Activated B cell treated with CpG ODN at 0.5 μM for 24 hours (primary cell): ENCODE data around the gene NR6A1. TPM values are rescaled to one million over a fixed set of nuclear protein-coding genes. Genes with fewer than 3 reads are reported as not detected.

Experiments
- ATAC-seq: fragments of 200-7000 bp; cut with Tn5 transposase; one replicate; pipeline ENCODE4 v1.10.0; 2021; ENCODE audit warnings: low read depth, mild to moderate bottlenecking, moderate library complexity
- CTCF ChIA-PET: fragments of 350-600 bp; sonication (Branson Sonifier 250); formaldehyde crosslinking; loops from one replicate; lab custom pipeline; 2021; ENCODE audit warnings: antibody characterized with exemption; lab: Charles Lee
- POLR2A ChIA-PET: fragments of 350-600 bp; sonication (Branson Sonifier 250); formaldehyde crosslinking; loops from one replicate; lab custom pipeline; 2021; ENCODE audit warnings: antibody characterized with exemption; lab: Charles Lee
- DNase-seq: peaks from one replicate; pipeline ENCODE4 v3.0.0; 2022
- H3K27ac Mint-ChIP-seq: one replicate; pipeline ENCODE4 v1.8.0; 2020; ENCODE audit warnings: mixed read lengths
- H3K27me3 Mint-ChIP-seq: one replicate; pipeline ENCODE4 v1.8.0; 2021; ENCODE audit warnings: mixed read lengths
- H3K36me3 Mint-ChIP-seq: one replicate; pipeline ENCODE4 v1.8.0; 2021; ENCODE audit warnings: low read depth, mixed read lengths
- H3K4me1 Mint-ChIP-seq: one replicate; pipeline ENCODE4 v1.8.0; 2021; ENCODE audit warnings: mixed read lengths
- H3K4me3 Mint-ChIP-seq: one replicate; pipeline ENCODE4 v1.8.0; 2020; ENCODE audit warnings: mild to moderate bottlenecking, mixed read lengths
- H3K9me3 Mint-ChIP-seq: one replicate; pipeline ENCODE4 v1.8.0; 2020; ENCODE audit warnings: mixed read lengths
- CTCF ChIP-seq: fragments of 200-600 bp; IDR thresholded peaks from one replicate; pipeline ENCODE4 v1.8.0; 2022; ENCODE audit warnings: antibody characterized with exemption, mild to moderate bottlenecking
- intact Hi-C: fragments of 100-400 bp; cut with micrococcal nuclease; formaldehyde crosslinking; loops from one replicate; pipeline ENCODE4 v1.15.1; 2024
- total RNA-seq: library from RNA; stranded (reverse); gene quantifications from 2 replicates; pipeline ENCODE4 v1.2.3, GENCODE V29; 2022

NR6A1 gene
- total RNA-seq, 1 donor from 2014 or later: 3.1 TPM

- intact Hi-C loops: no loop called here
- H3K4me1 Mint-ChIP-seq: peaks cover 4% of the 10 kb centered on the region
- TF ChIP-seq CTCF: no peak
- H3K4me3 Mint-ChIP-seq: no peak overlapping the region
- no peak for ATAC-seq
- no peaks in the 10 kb centered on the region for H3K36me3 Mint-ChIP-seq
- H3K9me3 Mint-ChIP-seq: no peaks in the 10 kb centered on the region
- ChIA-PET POLR2A (interaction anchor here (0.6 kb wide), 1 partner anchor 9 kb away, joined by 6 read pairs; no protein-coding TSS in a partner anchor), CTCF (no interaction called here)
- DNase-seq: no peak
- H3K27me3 Mint-ChIP-seq: no peaks in the 10 kb centered on the region
- no peak overlapping the region for H3K27ac Mint-ChIP-seq
These were observed 42.5 kb upstream of the NR6A1 start for GRCh38 chr9:124813501-124814163.

GRCh38 chr9:124813041-124813440 is 41.9 kb upstream of the NR6A1 start:
- ATAC-seq: no peak
- no peaks in the 10 kb centered on the region for H3K36me3 Mint-ChIP-seq

GRCh38 chr9:124812441-124812876 is 41.3 kb upstream of the NR6A1 start:
- intact Hi-C loops: no loop called here
- CTCF ChIA-PET: no interaction called here

More at GRCh38 chr9:124813041-124813440, 41.9 kb upstream of the NR6A1 start:
- no peak for DNase-seq
- Mint-ChIP-seq H3K9me3 (no peaks in the 10 kb centered on the region), H3K4me1 (no peaks in the 10 kb centered on the region), H3K4me3 (no peak overlapping the region), H3K27me3 (no peaks in the 10 kb centered on the region), H3K27ac (no peak overlapping the region)
- intact Hi-C loops: no loop called here
- TF ChIP-seq CTCF: no peak
- ChIA-PET POLR2A (interaction anchor here (0.6 kb wide), 1 partner anchor 9 kb away, joined by 6 read pairs; no protein-coding TSS in a partner anchor), CTCF (no interaction called here)

GRCh38 chr9:124810663-124811355 is 39.7 kb upstream of the NR6A1 start:
- Mint-ChIP-seq H3K9me3 (no peaks in the 10 kb centered on the region), H3K4me3 (no peak overlapping the region)

More at GRCh38 chr9:124812441-124812876, 41.3 kb upstream of the NR6A1 start:
- Mint-ChIP-seq H3K4me1 (no peaks in the 10 kb centered on the region), H3K4me3 (no peak overlapping the region), H3K9me3 (no peaks in the 10 kb centered on the region), H3K27me3 (no peaks in the 10 kb centered on the region), H3K27ac (no peak overlapping the region), H3K36me3 (no peaks in the 10 kb centered on the region)
- POLR2A ChIA-PET: no interaction called here
- ATAC-seq (no peak), DNase-seq (no peak)
- no peak for TF ChIP-seq CTCF

More at GRCh38 chr9:124810663-124811355, 39.7 kb upstream of the NR6A1 start:
- intact Hi-C loops: no loop called here
- TF ChIP-seq CTCF: no peak
- no peak for ATAC-seq
- ChIA-PET CTCF (no interaction called here), POLR2A (no interaction called here)
- Mint-ChIP-seq H3K36me3 (no peaks in the 10 kb centered on the region), H3K4me1 (no peaks in the 10 kb centered on the region), H3K27ac (no peak overlapping the region), H3K27me3 (no peaks in the 10 kb centered on the region)
- no peak for DNase-seq
